HG03139 (cell line): ENCODE measurements around the gene EGFR.

Source experiments
- ATAC-seq: cut with Tn5 transposase; IDR thresholded peaks from one replicate; pipeline ENCODE4 v1.9.1; 2021; ENCODE audit not compliant: unreplicated experiment

Gene EGFR

GRCh38 chr7:55018361-55019190, at the start of gene EGFR:
EGFR (plus strand) TSS chr7:55019017; CDS start chr7:55019278, 261 bp downstream.
- ATAC-seq, result no peak

GRCh38 chr7:54969208-54969967, 49.4 kb upstream of the EGFR start:
- ATAC-seq, result no peak

- ATAC-seq, result no peak
Measured at GRCh38 chr7:54972733-54973294, 46.0 kb upstream of the EGFR start.

GRCh38 chr7:54978364-54979116, 40.3 kb upstream of the EGFR start:
- no peak for ATAC-seq

GRCh38 chr7:54980521-54980920, 38.3 kb upstream of the EGFR start:
- ATAC-seq, result no peak

GRCh38 chr7:54981913-54982312, 36.9 kb upstream of the EGFR start:
- ATAC-seq, result no peak

GRCh38 chr7:54985426-54986330, 33.1 kb upstream of the EGFR start:
- no peak for ATAC-seq

- ATAC-seq, result no peak
Measured at GRCh38 chr7:54986716-54987115, 32.1 kb upstream of the EGFR start.

GRCh38 chr7:54987772-54988171, 31.0 kb upstream of the EGFR start:
- ATAC-seq, result no peak

- no peak for ATAC-seq
Measured at GRCh38 chr7:54988516-54988915, 30.3 kb upstream of the EGFR start.

GRCh38 chr7:54989453-54990225, 29.2 kb upstream of the EGFR start:
- no peak for ATAC-seq

- no peak for ATAC-seq
Measured at GRCh38 chr7:54991341-54991740, 27.5 kb upstream of the EGFR start.

- ATAC-seq, result no peak
Measured at GRCh38 chr7:54992871-54993475, 25.8 kb upstream of the EGFR start.

GRCh38 chr7:54995166-54995565, 23.7 kb upstream of the EGFR start:
- no peak for ATAC-seq

GRCh38 chr7:54995610-54996363, 23.0 kb upstream of the EGFR start:
- ATAC-seq, result peak; percentile 81

- ATAC-seq, result no peak
Measured at GRCh38 chr7:54996391-54996790, 22.4 kb upstream of the EGFR start.

- no peak for ATAC-seq
Measured at GRCh38 chr7:55004579-55004978, 14.2 kb upstream of the EGFR start.

- ATAC-seq, result no peak
Measured at GRCh38 chr7:55005241-55005851, 13.5 kb upstream of the EGFR start.
